ENCODE measurements around the gene ADRA1B.

The ADRA1B gene

GRCh38 chr5:160021831-160022446, 105.7 kb downstream of the ADRA1B start:
- peak in 1 of 2 experiments; percentile 21 for DNase-seq
